GM12878 (cell line): ENCODE data around the gene CTDP1. TPM values are rescaled to one million over a fixed set of nuclear protein-coding genes. Genes with fewer than 3 reads are reported as not detected.

Experiments used
- ATAC-seq: fragments of 200-7000 bp; cut with Tn5 transposase; 3 replicates; pipeline ENCODE4 v1.9.1; 2020; ENCODE audit warnings: mild to moderate bottlenecking, moderate library complexity
- BruUV-seq: library from RNA; stranded (reverse); fragments of 400-500 nt; replicated peaks from 2 replicates; lab custom pipeline; 2021; lab: Mats Ljungman, UMichigan
- CTCF ChIA-PET: fragments of 300-600 bp; sonication (Branson Sonifier 250); formaldehyde crosslinking; extraction: SDS; loops from one replicate; lab custom pipeline; 2021; ENCODE audit warnings: inconsistent platforms; lab: Yijun Ruan, JAX
- POLR2A ChIA-PET: fragments of 350-600 bp; formaldehyde crosslinking; extraction: SDS; loops from one replicate; lab custom pipeline; 2021; ENCODE audit warnings: inconsistent platforms; lab: Charles Lee
- RAD21 ChIA-PET: fragments of 300-600 bp; sonication (Branson Sonifier 250); formaldehyde crosslinking; loops from one replicate; lab custom pipeline; 2023; ENCODE audit warnings: antibody characterized with exemption; ENCODE audit not compliant: unreplicated experiment; lab: Charles Lee
- SMC1A ChIA-PET: fragments of 300-600 bp; sonication (Branson Sonifier 250); formaldehyde crosslinking; loops from one replicate; lab custom pipeline; 2023; ENCODE audit not compliant: unreplicated experiment, uncharacterized antibody; lab: Charles Lee
- DNase-seq: peaks from one replicate; pipeline ENCODE4 v3.0.0-alpha.2; 2011; ENCODE audit warnings: low read depth, low spot score
- FAIRE-seq: peaks from 3 replicates; lab custom pipeline; 2011; peaks lifted over from hg19 to GRCh38; lab: Jason Lieb, UNC
- H2AFZ ChIP-seq: 2 replicates; pipeline ENCODE4 v1.6.0; 2011; ENCODE audit warnings: low read depth, low read length, control low read depth; ENCODE audit not compliant: control insufficient read depth
- H3K27ac ChIP-seq: 2 replicates; pipeline ENCODE4 v1.5.1; 2011; ENCODE audit warnings: control low read depth; ENCODE audit not compliant: control insufficient read depth, insufficient read depth
- H3K27me3 ChIP-seq, 2 experiments: replicated peaks in 1 of 2; 2 replicates each; pipeline versions ENCODE4 v1.6.0 to v1.6.1; 2011; ENCODE audit warnings: low read length in 1 of 2; ENCODE audit not compliant: control insufficient read depth in 2 of 2, insufficient read depth in 2 of 2
- H3K36me3 ChIP-seq, 2 experiments: 2 replicates each; pipeline ENCODE4 v1.5.1; 2011; ENCODE audit warnings: low read length in 1 of 2; ENCODE audit not compliant: control insufficient read depth in 2 of 2, insufficient read depth in 2 of 2
- H3K4me1 ChIP-seq: 2 replicates; pipeline ENCODE4 v1.6.1; 2011; ENCODE audit warnings: mild to moderate bottlenecking, low read length, moderate library complexity, mixed read lengths; ENCODE audit not compliant: control insufficient read depth, insufficient read depth
- H3K4me2 ChIP-seq: 2 replicates; pipeline ENCODE4 v1.6.0; 2011; ENCODE audit warnings: control low read depth; ENCODE audit not compliant: control insufficient read depth, insufficient read depth
- H3K4me3 ChIP-seq: fragments of 200-600 bp; sonication (generic); 2 replicates; pipeline ENCODE4 v1.5.1; 2016
- H3K79me2 ChIP-seq: 2 replicates; pipeline ENCODE4 v1.6.0; 2011; ENCODE audit warnings: low read length; ENCODE audit not compliant: control insufficient read depth, insufficient read depth
- H3K9ac ChIP-seq: 2 replicates; pipeline ENCODE4 v1.8.0; 2011; ENCODE audit warnings: low read length, control low read depth, mixed read lengths; ENCODE audit not compliant: control insufficient read depth, insufficient read depth
- H3K9me3 ChIP-seq: replicated peaks from 3 replicates; pipeline ENCODE4 v1.5.1; 2011; ENCODE audit warnings: mild to moderate bottlenecking, low read length; ENCODE audit not compliant: control insufficient read depth, insufficient read depth
- H4K20me1 ChIP-seq: 2 replicates; pipeline ENCODE4 v1.6.0; 2011; ENCODE audit not compliant: control insufficient read depth, insufficient read depth
- BCL11A ChIP-seq: IDR thresholded peaks from 2 replicates; pipeline ENCODE4 v1.6.1; 2011; ENCODE audit warnings: low read depth, low read length
- CEBPB ChIP-seq, 2 experiments: fragments of 150-350 bp in 1 of 2; IDR thresholded peaks; 2 replicates each; pipeline ENCODE4 v1.6.1; 2012 to 2014; ENCODE audit warnings: low read depth in 2 of 2, low read length in 2 of 2, borderline replicate concordance in 1 of 2, inconsistent platforms in 1 of 2
- CUX1 ChIP-seq: IDR thresholded peaks from 2 replicates; pipeline ENCODE4 v1.6.1; 2012; ENCODE audit warnings: improper control_type of control experiment, low read depth, low read length; ENCODE audit not compliant: insufficient replicate concordance
- EED ChIP-seq: sonication (generic); IDR thresholded peaks from 2 replicates; pipeline ENCODE4 v1.6.1; 2016; ENCODE audit warnings: antibody characterized with exemption, low read depth
- GATAD2B ChIP-seq: fragments of 450-650 bp; conservative IDR thresholded peaks from 2 replicates; pipeline ENCODE4 v1.6.1; 2017; ENCODE audit warnings: low read depth, mild to moderate bottlenecking, moderate library complexity
- KDM1A ChIP-seq: fragments of 200-600 bp; sonication (generic); IDR thresholded peaks from 2 replicates; pipeline ENCODE4 v1.6.1; 2016; ENCODE audit warnings: borderline replicate concordance
- MLLT1 ChIP-seq: fragments of 450-650 bp; IDR thresholded peaks from 2 replicates; pipeline ENCODE4 v1.6.1; 2016; ENCODE audit warnings: mild to moderate bottlenecking
- MTA2 ChIP-seq: fragments of 450-650 bp; IDR thresholded peaks from 2 replicates; pipeline ENCODE4 v1.6.1; 2016; ENCODE audit warnings: low read depth, mild to moderate bottlenecking, moderate library complexity
- PML ChIP-seq: IDR thresholded peaks from 2 replicates; pipeline ENCODE4 v1.6.1; 2012; ENCODE audit warnings: low read length, inconsistent platforms
- RBBP5 ChIP-seq: fragments of 200-600 bp; sonication (generic); conservative IDR thresholded peaks from 2 replicates; pipeline ENCODE4 v1.6.1; 2016
- RUNX3 ChIP-seq: IDR thresholded peaks from 2 replicates; pipeline ENCODE4 v1.6.1; 2012; ENCODE audit warnings: low read length, inconsistent platforms
- SP1 ChIP-seq: IDR thresholded peaks from one replicate; pipeline ENCODE4 v1.6.1; 2011; ENCODE audit warnings: low read depth, low read length
- SRF ChIP-seq, 2 experiments: IDR thresholded peaks; 2 replicates each; pipeline ENCODE4 v1.6.1; 2011; ENCODE audit warnings: low read depth in 2 of 2, low read length in 2 of 2, mild to moderate bottlenecking in 1 of 2, moderate library complexity in 1 of 2
- TAF1 ChIP-seq: IDR thresholded peaks from 2 replicates; pipeline ENCODE4 v1.6.1; 2011; ENCODE audit warnings: mild to moderate bottlenecking, low read depth, low read length, borderline replicate concordance
- TCF3 ChIP-seq: IDR thresholded peaks from 2 replicates; pipeline ENCODE4 v1.6.1; 2012; ENCODE audit warnings: low read depth, mild to moderate bottlenecking, low read length, borderline replicate concordance; ENCODE audit not compliant: insufficient read depth
- ZNF217 ChIP-seq: fragments of 450-650 bp; IDR thresholded peaks from 2 replicates; pipeline ENCODE4 v1.6.1; 2017; ENCODE audit warnings: antibody characterized with exemption, mild to moderate bottlenecking
- WGBS: methylation state at CpG from one replicate; pipeline ENCODE4 v1.1.6; 2016; ENCODE audit warnings: low lambda C conversion rate; ENCODE audit not compliant: insufficient replicate concordance, insufficient coverage; ENCODE audit errors: missing lambda C conversion rate; 5-methylcytosine and 5-hydroxymethylcytosine counted together
- in situ Hi-C: fragments of 300-500 bp; cut with MboI; formaldehyde crosslinking; loops from 9 replicates; pipeline ENCODE4 v1.14.3; 2018; ENCODE audit warnings: mixed read lengths
- intact Hi-C: fragments of 100-400 bp; cut with micrococcal nuclease; formaldehyde crosslinking; loops from one replicate; pipeline ENCODE4 v1.14.2; 2022; ENCODE audit not compliant: unreplicated experiment
- polyA plus RNA-seq, 11 experiments: library from polyadenylated mRNA; depleted of rRNA in 4 of 11; unstranded in 6 of 11; stranded (reverse) in 5 of 11; fragments of >200 nt; fragmentation: Nextera tagmentation in 4 of 11; fragmentation: Illumina TruSeq in 1 of 11; extraction: Ambion mirVana in 4 of 11; extraction: Trizol in 1 of 11; gene quantifications; 1 replicate in 1 of 11; 2 replicates in 10 of 11; pipeline versions ENCODE4 v1.2.1 to v1.2.3, GENCODE V29; 2011 to 2016; ENCODE audit warnings: inconsistent platforms in 2 of 11, missing spikeins in 2 of 11, low read depth in 1 of 11
- total RNA-seq, 4 experiments: library from RNA; depleted of rRNA in 3 of 4; stranded (reverse); fragments of >200 nt in 3 of 4; fragmentation: Illumina TruSeq in 1 of 4; extraction: Trizol in 1 of 4; gene quantifications; 2 replicates each; pipeline versions ENCODE4 v1.2.1 to v1.2.3, GENCODE V29; 2013 to 2021
- TF ChIP-seq, protein P1 (sequence below): fragments of 450-650 bp; IDR thresholded peaks from 2 replicates; pipeline ENCODE4 v1.6.1; 2018; ENCODE audit warnings: borderline replicate concordance, mild to moderate bottlenecking; ENCODE audit not compliant: partially characterized antibody

Gene CTDP1
- total and polyA plus RNA-seq, 10 of the 15 experiments (the other 5 are each of a cell fraction or from before 2014, with no cell fraction given): 0.32 to 31.3 (median 8.8) TPM

- H3K4me1 ChIP-seq: peaks cover 20% of the 10 kb centered on the region
- no peak overlapping the region for H3K4me3 ChIP-seq
- in situ Hi-C loops: no loop called here
- no TSS peak for BruUV-seq
- DNase-seq (no peak), FAIRE-seq (peak; percentile 76), ATAC-seq (peak; percentile 78)
- 27% methylated on average over 15 of the region's 15 CpGs for WGBS
- no peaks in the 10 kb centered on the region for H3K27me3 ChIP-seq
- SMC1A ChIA-PET: interaction anchor here (0.7 to 1.0 kb wide), 3 partner anchors 24 to 242 kb away, joined by 3 to 5 read pairs (median 3); no protein-coding TSS in a partner anchor
- H3K9ac ChIP-seq: no peak overlapping the region
- intact Hi-C loops: no loop called here
- CTCF ChIA-PET: no interaction called here
- RAD21 ChIA-PET: no interaction called here
- peak overlapping the region; percentile 62 for H3K27ac ChIP-seq
- H2AFZ ChIP-seq: no peak overlapping the region
- no peaks in the 10 kb centered on the region for H4K20me1 ChIP-seq
- H3K36me3 ChIP-seq: peaks cover 23 to 31% of the 10 kb centered on the region in 2 experiments; a peak in 3 of 4 replicates
- peak overlapping the region; percentile 73 for H3K4me2 ChIP-seq
- no peaks in the 10 kb centered on the region for H3K79me2 ChIP-seq
- POLR2A ChIA-PET: no interaction called here
- no peaks in the 10 kb centered on the region for H3K9me3 ChIP-seq
- TF ChIP-seq BCL11A: peak; percentile 57; the same call in 1 of the 2 replicates
- TF ChIP-seq CUX1: no peak
- peak; percentile 38; the same call in 1 of the 2 replicates for TF ChIP-seq TCF3
- peak; percentile 27; the same call in 1 of the 2 replicates for TF ChIP-seq GATAD2B
- TF ChIP-seq CEBPB (IDR thresholded peaks at IDR 0.05; ENCODE audit: borderline replicate concordance in 1 of 2, low read depth in 2 of 2, low read length in 2 of 2): no peak
- TF ChIP-seq SRF (IDR thresholded peaks at IDR 0.05; ENCODE audit: low read depth in 2 of 2, low read length in 2 of 2): 0 out of 4 replicates have a peak, but pooled peaks of 1 of the 2 experiments have one; percentile 10
- peak; percentile 54; the same call in 1 of the 2 replicates for TF ChIP-seq RUNX3
- no peak for TF ChIP-seq EED
- TF ChIP-seq PML: no peak
- TF ChIP-seq RBBP5: no peak
- peak; percentile 63; the same call in 1 of the 2 replicates for TF ChIP-seq ZNF217
- no peak for TF ChIP-seq TAF1
- TF ChIP-seq MLLT1: no peak
- TF ChIP-seq MTA2: 0 out of 2 replicates have a peak, but pooled peaks have one; percentile 10
- TF ChIP-seq KDM1A: no peak
- TF ChIP-seq, protein P1, sequence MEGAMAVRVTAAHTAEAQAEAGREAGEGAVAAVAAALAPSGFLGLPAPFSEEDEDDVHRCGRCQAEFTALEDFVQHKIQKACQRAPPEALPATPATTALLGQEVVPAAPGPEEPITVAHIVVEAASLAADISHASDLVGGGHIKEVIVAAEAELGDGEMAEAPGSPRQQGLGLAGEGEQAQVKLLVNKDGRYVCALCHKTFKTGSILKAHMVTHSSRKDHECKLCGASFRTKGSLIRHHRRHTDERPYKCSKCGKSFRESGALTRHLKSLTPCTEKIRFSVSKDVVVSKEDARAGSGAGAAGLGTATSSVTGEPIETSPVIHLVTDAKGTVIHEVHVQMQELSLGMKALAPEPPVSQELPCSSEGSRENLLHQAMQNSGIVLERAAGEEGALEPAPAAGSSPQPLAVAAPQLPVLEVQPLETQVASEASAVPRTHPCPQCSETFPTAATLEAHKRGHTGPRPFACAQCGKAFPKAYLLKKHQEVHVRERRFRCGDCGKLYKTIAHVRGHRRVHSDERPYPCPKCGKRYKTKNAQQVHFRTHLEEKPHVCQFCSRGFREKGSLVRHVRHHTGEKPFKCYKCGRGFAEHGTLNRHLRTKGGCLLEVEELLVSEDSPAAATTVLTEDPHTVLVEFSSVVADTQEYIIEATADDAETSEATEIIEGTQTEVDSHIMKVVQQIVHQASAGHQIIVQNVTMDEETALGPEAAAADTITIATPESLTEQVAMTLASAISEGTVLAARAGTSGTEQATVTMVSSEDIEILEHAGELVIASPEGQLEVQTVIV: no peak
- TF ChIP-seq SP1: no peak
Observed at GRCh38 chr18:79707671-79708070, 28.1 kb downstream of the CTDP1 start.
